Smooth muscle cell (in vitro differentiated cells): ENCODE data around the gene SMYD5. TPM values are rescaled to one million over a fixed set of nuclear protein-coding genes. Genes with fewer than 3 reads are reported as not detected.

Source experiments
- DNase-seq: peaks from one replicate; lab custom pipeline; 2025; ENCODE audit not compliant: unreplicated experiment; lab: John Stamatoyannopoulos, UW
- H2AFZ ChIP-seq: fragments of 200-600 bp; sonication (generic); 2 replicates; pipeline ENCODE4 v1.6.0; 2016; ENCODE audit warnings: antibody characterized with exemption, low read depth, mild to moderate bottlenecking
- H3F3A ChIP-seq: fragments of 200-600 bp; sonication (generic); 2 replicates; pipeline ENCODE4 v1.6.0; 2017; ENCODE audit warnings: antibody characterized with exemption, low read depth
- H3K27ac ChIP-seq: fragments of 200-600 bp; sonication (generic); 2 replicates; pipeline ENCODE4 v1.5.1; 2016; ENCODE audit warnings: low read depth, mild to moderate bottlenecking
- H3K27me3 ChIP-seq: fragments of 200-600 bp; sonication (generic); 2 replicates; pipeline ENCODE4 v1.6.1; 2016; ENCODE audit warnings: low read depth, mild to moderate bottlenecking
- H3K36me3 ChIP-seq: fragments of 200-600 bp; sonication (generic); 2 replicates; pipeline ENCODE4 v1.5.1; 2016; ENCODE audit warnings: low read depth
- H3K4me1 ChIP-seq: fragments of 200-600 bp; sonication (generic); 2 replicates; pipeline ENCODE4 v1.5.1; 2016; ENCODE audit warnings: low read depth
- H3K4me2 ChIP-seq: fragments of 200-600 bp; sonication (generic); 2 replicates; pipeline ENCODE4 v1.6.0; 2016; ENCODE audit warnings: mild to moderate bottlenecking
- H3K4me3 ChIP-seq: fragments of 200-600 bp; sonication (generic); 2 replicates; pipeline ENCODE4 v1.5.1; 2016; ENCODE audit warnings: mild to moderate bottlenecking
- H3K79me2 ChIP-seq: fragments of 200-600 bp; sonication (generic); 2 replicates; pipeline ENCODE4 v1.6.0; 2016; ENCODE audit warnings: low read depth, mild to moderate bottlenecking
- H3K9ac ChIP-seq: fragments of 200-600 bp; sonication (generic); 2 replicates; pipeline ENCODE4 v1.6.0; 2016; ENCODE audit warnings: low read depth
- H3K9me3 ChIP-seq: fragments of 200-600 bp; sonication (generic); replicated peaks from 2 replicates; pipeline ENCODE4 v1.5.1; 2016; ENCODE audit warnings: low read depth
- H4K20me1 ChIP-seq: fragments of 200-600 bp; sonication (generic); 2 replicates; pipeline ENCODE4 v1.6.0; 2016; ENCODE audit warnings: low read depth
- CTCF ChIP-seq: fragments of 200-600 bp; sonication (generic); IDR thresholded peaks from 2 replicates; pipeline ENCODE4 v1.5.1; 2017; ENCODE audit warnings: borderline replicate concordance, mild to moderate bottlenecking, antibody characterized with exemption; ENCODE audit not compliant: insufficient read depth, poor library complexity, severe bottlenecking
- WGBS: methylation state at CpG from one replicate; pipeline ENCODE4 v1.1.7; 2016; ENCODE audit warnings: low lambda C conversion rate; 5-methylcytosine and 5-hydroxymethylcytosine counted together
- polyA plus RNA-seq: library from polyadenylated mRNA; unstranded; fragments of >200 nt; fragmentation: Nextera tagmentation; extraction: Ambion mirVana; gene quantifications from 2 replicates; pipeline ENCODE4 v1.2.1, GENCODE V29; 2016
- total RNA-seq: library from RNA; depleted of rRNA; stranded (reverse); fragments of >200 nt; gene quantifications from 2 replicates; pipeline ENCODE4 v1.2.3, GENCODE V29; 2014

SMYD5 gene
- total and polyA plus RNA-seq, 2 experiments from 2014 or later, result 10.8 to 16.5 TPM

DNA sequence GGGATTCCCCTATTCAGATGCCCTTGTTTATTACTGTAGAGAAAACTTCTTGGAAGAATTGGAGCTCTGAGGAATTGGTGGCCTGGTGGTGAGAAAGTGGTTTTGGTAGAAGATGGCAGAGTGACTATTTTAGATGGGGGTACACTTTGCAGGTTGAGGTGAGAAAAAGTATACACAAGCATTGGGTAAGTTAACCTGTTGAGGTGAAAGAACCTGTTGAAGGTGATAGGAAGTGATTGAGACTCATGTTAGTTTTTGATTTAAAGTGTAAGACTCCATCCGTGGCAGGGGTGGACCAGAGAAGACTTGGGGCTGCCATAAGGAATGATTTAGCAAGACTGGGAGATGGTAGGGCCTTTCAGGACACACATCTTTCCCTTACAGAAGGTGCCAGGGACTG lies 23.1 kb downstream of the SMYD5 start:
- peaks cover 77% of the 10 kb centered on the region for H4K20me1 ChIP-seq
- TF ChIP-seq CTCF, result no peak

GRCh38 chr2:73238149-73238548 lies 24.1 kb downstream of the SMYD5 start:
- H3K36me3 ChIP-seq, result peaks cover 9% of the 10 kb centered on the region
- H3K79me2 ChIP-seq, result peaks cover 83% of the 10 kb centered on the region
- H3K9ac ChIP-seq, result peak overlapping the region; percentile 13
- peaks cover 10% of the 10 kb centered on the region for H3K4me1 ChIP-seq
- H3K9me3 ChIP-seq, result no peaks in the 10 kb centered on the region
- H3K4me2 ChIP-seq, result no peak overlapping the region
- H3K4me3 ChIP-seq, result no peak overlapping the region
- no peak overlapping the region for H2AFZ ChIP-seq
- peaks cover 10% of the 10 kb centered on the region for H3F3A ChIP-seq
- WGBS, result 56% methylated on average over 3 of the region's 3 CpGs
- peaks cover 87% of the 10 kb centered on the region for H4K20me1 ChIP-seq
- peak overlapping the region; percentile 10 for H3K27ac ChIP-seq
- no peak for TF ChIP-seq CTCF
- DNase-seq, result no peak
- H3K27me3 ChIP-seq, result no peaks in the 10 kb centered on the region

More for the DNA sequence above, 23.1 kb downstream of the SMYD5 start:
- 90% methylated on average over 1 of the region's 1 CpG for WGBS
- Histone ChIP-seq H3K27ac (no peak overlapping the region), H2AFZ (no peak overlapping the region), H3K4me3 (no peak overlapping the region), H3K9me3 (no peaks in the 10 kb centered on the region), H3F3A (peaks cover 10% of the 10 kb centered on the region), H3K4me1 (peaks cover 14% of the 10 kb centered on the region), H3K9ac (no peak overlapping the region), H3K4me2 (no peak overlapping the region), H3K36me3 (peaks cover 6% of the 10 kb centered on the region), H3K27me3 (no peaks in the 10 kb centered on the region), H3K79me2 (peaks cover 80% of the 10 kb centered on the region)
- no peak for DNase-seq

DNA sequence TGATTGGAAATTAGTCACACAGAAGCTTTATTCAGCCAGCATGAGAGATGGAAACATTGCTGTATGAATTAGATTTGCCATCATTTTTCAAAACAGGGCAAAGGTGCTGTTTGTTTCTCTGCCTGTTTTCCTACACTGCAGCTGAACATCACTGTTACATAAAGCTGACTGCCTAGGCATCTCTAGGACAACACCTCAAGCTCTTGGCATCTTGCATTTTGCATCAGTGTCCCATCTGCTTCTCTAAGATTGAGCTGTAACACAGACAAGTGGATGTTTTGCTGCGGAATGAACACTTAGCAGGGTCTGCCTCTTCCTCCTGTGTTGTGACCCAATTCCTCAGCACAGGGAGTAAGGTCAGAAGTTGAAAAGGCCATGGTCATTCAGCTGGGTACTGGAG lies 24.9 kb downstream of the SMYD5 start:
- Histone ChIP-seq H3K9ac (no peak overlapping the region), H3K4me2 (no peak overlapping the region), H3K27me3 (no peaks in the 10 kb centered on the region), H4K20me1 (peaks cover 94% of the 10 kb centered on the region), H2AFZ (no peak overlapping the region), H3F3A (peaks cover 10% of the 10 kb centered on the region), H3K4me3 (no peak overlapping the region), H3K36me3 (peaks cover 11% of the 10 kb centered on the region), H3K79me2 (peaks cover 83% of the 10 kb centered on the region), H3K4me1 (peaks cover 10% of the 10 kb centered on the region), H3K9me3 (no peaks in the 10 kb centered on the region), H3K27ac (no peak overlapping the region)
- TF ChIP-seq CTCF, result no peak
- 97% methylated on average over 1 of the region's 1 CpG for WGBS
- DNase-seq, result no peak

DNA sequence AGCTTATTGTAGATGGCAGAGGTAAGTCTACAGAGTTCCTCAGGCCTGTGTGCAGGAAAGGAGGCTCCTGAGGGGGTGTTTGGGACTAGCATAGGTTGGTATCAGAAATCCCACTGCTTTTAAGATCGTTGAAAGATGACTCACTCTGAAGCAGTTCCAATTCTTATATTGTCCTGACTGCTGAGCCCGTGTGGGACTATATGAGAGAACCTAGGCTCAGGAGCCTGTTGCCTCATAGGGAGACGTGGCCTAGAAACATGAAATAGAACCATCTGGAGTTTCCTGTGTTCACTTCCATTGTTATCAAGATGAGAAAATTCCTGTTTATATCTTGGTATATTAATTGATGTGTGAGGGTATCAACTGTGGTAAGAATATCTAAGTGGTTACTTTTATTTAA lies 25.7 kb downstream of the SMYD5 start:
- no peak overlapping the region for H2AFZ ChIP-seq
- H3K4me3 ChIP-seq, result no peak overlapping the region
- H3K27me3 ChIP-seq, result no peaks in the 10 kb centered on the region
- H3F3A ChIP-seq, result peaks cover 10% of the 10 kb centered on the region
- 64% methylated on average over 3 of the region's 3 CpGs for WGBS
- peaks cover 99% of the 10 kb centered on the region for H4K20me1 ChIP-seq
- peaks cover 14% of the 10 kb centered on the region for H3K36me3 ChIP-seq
- TF ChIP-seq CTCF, result no peak
- H3K9me3 ChIP-seq, result no peaks in the 10 kb centered on the region
- H3K4me1 ChIP-seq, result peaks cover 10% of the 10 kb centered on the region
- peaks cover 77% of the 10 kb centered on the region for H3K79me2 ChIP-seq
- DNase-seq, result no peak
- no peak overlapping the region for H3K4me2 ChIP-seq
- no peak overlapping the region for H3K27ac ChIP-seq
- H3K9ac ChIP-seq, result no peak overlapping the region
